A673 (cell line): ENCODE results near the gene MINK1. TPM values are rescaled to one million over a fixed set of nuclear protein-coding genes. Genes with fewer than 3 reads are reported as not detected.

Experiments used
- BruUV-seq: library from RNA; stranded (reverse); fragments of 400-500 nt; replicated peaks from 2 replicates; lab custom pipeline; 2021; lab: Mats Ljungman, UMichigan
- CTCF ChIA-PET: fragments of 300-600 bp; sonication (Branson Sonifier 250); formaldehyde crosslinking; loops from one replicate; lab custom pipeline; 2022; ENCODE audit warnings: antibody characterized with exemption; lab: Charles Lee
- POLR2A ChIA-PET: fragments of 300-600 bp; sonication (Branson Sonifier 250); formaldehyde crosslinking; loops from one replicate; lab custom pipeline; 2022; ENCODE audit warnings: antibody characterized with exemption; ENCODE audit not compliant: low non-redundant PET; lab: Charles Lee
- DNase-seq: peaks from one replicate; pipeline ENCODE4 v3.0.0-alpha.2; 2015; ENCODE audit warnings: low spot score
- H3K27ac ChIP-seq: fragments of 200-600 bp; sonication (generic); 2 replicates; pipeline ENCODE4 v1.5.1; 2016; ENCODE audit warnings: mixed run types, low read depth, mild to moderate bottlenecking, mixed read lengths, antibody characterized with exemption, low read length; ENCODE audit not compliant: poor library complexity, severe bottlenecking
- H3K27me3 ChIP-seq: fragments of 200-600 bp; sonication (generic); replicated peaks from 2 replicates; pipeline ENCODE4 v1.6.1; 2017; ENCODE audit warnings: mixed run types, low read depth, mild to moderate bottlenecking, mixed read lengths, antibody characterized with exemption, low read length; ENCODE audit not compliant: insufficient read depth, poor library complexity
- H3K36me3 ChIP-seq: fragments of 200-600 bp; sonication (generic); 2 replicates; pipeline ENCODE4 v1.6.1; 2016; ENCODE audit warnings: mixed run types, mild to moderate bottlenecking, mixed read lengths, antibody characterized with exemption, low read length; ENCODE audit not compliant: insufficient read depth, poor library complexity, severe bottlenecking
- H3K4me1 ChIP-seq: fragments of 200-600 bp; sonication (generic); 2 replicates; pipeline ENCODE4 v1.6.1; 2017; ENCODE audit warnings: mixed run types, mild to moderate bottlenecking, mixed read lengths, antibody characterized with exemption, low read length; ENCODE audit not compliant: insufficient read depth, poor library complexity, severe bottlenecking
- H3K4me3 ChIP-seq: fragments of 200-600 bp; sonication (generic); 2 replicates; pipeline ENCODE4 v1.5.1; 2016; ENCODE audit warnings: low read depth, mixed run types, mild to moderate bottlenecking, mixed read lengths, low read length; ENCODE audit not compliant: poor library complexity, severe bottlenecking
- H3K9me3 ChIP-seq: fragments of 200-600 bp; sonication (generic); 2 replicates; pipeline ENCODE4 v1.6.1; 2016; ENCODE audit warnings: mixed run types, low read depth, mild to moderate bottlenecking, mixed read lengths, antibody characterized with exemption, low read length; ENCODE audit not compliant: poor library complexity, severe bottlenecking
- EZH2 ChIP-seq: fragments of 200-600 bp; sonication (generic); IDR thresholded peaks from 2 replicates; pipeline ENCODE4 v1.6.1; 2017; ENCODE audit warnings: borderline replicate concordance, low read depth, mild to moderate bottlenecking, mixed read lengths, antibody characterized with exemption, low read length; ENCODE audit not compliant: poor library complexity, severe bottlenecking
- intact Hi-C: fragments of 100-400 bp; cut with micrococcal nuclease; formaldehyde crosslinking; loops from one replicate; pipeline ENCODE4 v1.10.0; 2022; ENCODE audit not compliant: unreplicated experiment
- total RNA-seq: library from RNA; stranded (reverse); gene quantifications from 2 replicates; pipeline ENCODE4 v1.2.3, GENCODE V29; 2021
- TF ChIP-seq, protein P1 (sequence below): fragments of 300-800, 200-600 bp; sonication (generic); conservative IDR thresholded peaks from 2 replicates; pipeline ENCODE4 v1.5.1; 2017; ENCODE audit warnings: low read depth, mild to moderate bottlenecking, antibody characterized with exemption, low read length, moderate library complexity, mixed read lengths

The MINK1 gene
- total RNA-seq, 1 experiment from 2014 or later, result 67.7 TPM

DNA sequence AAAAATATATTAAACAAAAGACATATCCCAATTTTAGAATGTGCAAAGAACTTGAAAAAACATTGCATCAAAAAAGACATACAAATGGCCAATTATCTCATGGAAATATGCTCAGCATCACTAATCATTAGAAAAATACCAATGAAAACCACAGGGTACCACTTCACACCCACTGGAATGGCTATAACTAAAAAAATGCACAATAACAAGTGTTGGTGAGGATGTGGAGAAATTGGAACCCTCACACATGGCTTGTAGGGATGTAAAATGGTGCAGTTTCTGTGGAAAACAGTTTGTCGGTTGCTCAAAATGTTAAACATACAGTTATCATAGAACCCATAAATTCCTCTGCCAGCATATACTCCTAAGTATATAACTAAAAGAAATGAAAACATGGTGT is 38.0 kb upstream of the MINK1 start:
- intact Hi-C loops, result no loop called here
- Histone ChIP-seq H3K4me3 (no peak overlapping the region), H3K36me3 (peaks cover 17% of the 10 kb centered on the region), H3K27ac (peak overlapping the region; percentile 86), H3K9me3 (no peaks in the 10 kb centered on the region), H3K27me3 (no peaks in the 10 kb centered on the region), H3K4me1 (peaks cover 8% of the 10 kb centered on the region)
- no TSS peak for BruUV-seq
- TF ChIP-seq EZH2, result no peak
- TF ChIP-seq, protein P1, sequence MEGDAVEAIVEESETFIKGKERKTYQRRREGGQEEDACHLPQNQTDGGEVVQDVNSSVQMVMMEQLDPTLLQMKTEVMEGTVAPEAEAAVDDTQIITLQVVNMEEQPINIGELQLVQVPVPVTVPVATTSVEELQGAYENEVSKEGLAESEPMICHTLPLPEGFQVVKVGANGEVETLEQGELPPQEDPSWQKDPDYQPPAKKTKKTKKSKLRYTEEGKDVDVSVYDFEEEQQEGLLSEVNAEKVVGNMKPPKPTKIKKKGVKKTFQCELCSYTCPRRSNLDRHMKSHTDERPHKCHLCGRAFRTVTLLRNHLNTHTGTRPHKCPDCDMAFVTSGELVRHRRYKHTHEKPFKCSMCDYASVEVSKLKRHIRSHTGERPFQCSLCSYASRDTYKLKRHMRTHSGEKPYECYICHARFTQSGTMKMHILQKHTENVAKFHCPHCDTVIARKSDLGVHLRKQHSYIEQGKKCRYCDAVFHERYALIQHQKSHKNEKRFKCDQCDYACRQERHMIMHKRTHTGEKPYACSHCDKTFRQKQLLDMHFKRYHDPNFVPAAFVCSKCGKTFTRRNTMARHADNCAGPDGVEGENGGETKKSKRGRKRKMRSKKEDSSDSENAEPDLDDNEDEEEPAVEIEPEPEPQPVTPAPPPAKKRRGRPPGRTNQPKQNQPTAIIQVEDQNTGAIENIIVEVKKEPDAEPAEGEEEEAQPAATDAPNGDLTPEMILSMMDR, result no peak
- DNase-seq, result no peak
- ChIA-PET CTCF (no interaction called here), POLR2A (no interaction called here)

DNA sequence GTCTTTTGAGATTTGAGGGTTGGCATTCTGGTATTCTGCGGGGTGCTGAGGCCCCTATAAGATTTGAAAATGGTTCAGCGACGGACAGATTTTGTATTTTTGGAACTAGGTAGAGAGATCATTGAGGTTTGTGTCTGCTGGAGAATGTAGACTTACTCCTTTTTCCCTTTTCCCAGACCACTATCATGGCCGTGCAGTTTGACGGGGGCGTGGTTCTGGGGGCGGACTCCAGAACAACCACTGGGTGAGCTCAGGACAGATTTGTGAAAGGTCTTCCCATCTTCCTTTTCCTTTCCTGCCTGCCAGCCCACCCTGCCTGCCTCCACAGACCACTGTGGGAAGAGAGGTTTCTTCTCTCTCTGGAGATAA is 36.6 kb upstream of the MINK1 start:
- peak overlapping the region; percentile 86 for H3K27ac ChIP-seq
- BruUV-seq, result no TSS peak

DNA sequence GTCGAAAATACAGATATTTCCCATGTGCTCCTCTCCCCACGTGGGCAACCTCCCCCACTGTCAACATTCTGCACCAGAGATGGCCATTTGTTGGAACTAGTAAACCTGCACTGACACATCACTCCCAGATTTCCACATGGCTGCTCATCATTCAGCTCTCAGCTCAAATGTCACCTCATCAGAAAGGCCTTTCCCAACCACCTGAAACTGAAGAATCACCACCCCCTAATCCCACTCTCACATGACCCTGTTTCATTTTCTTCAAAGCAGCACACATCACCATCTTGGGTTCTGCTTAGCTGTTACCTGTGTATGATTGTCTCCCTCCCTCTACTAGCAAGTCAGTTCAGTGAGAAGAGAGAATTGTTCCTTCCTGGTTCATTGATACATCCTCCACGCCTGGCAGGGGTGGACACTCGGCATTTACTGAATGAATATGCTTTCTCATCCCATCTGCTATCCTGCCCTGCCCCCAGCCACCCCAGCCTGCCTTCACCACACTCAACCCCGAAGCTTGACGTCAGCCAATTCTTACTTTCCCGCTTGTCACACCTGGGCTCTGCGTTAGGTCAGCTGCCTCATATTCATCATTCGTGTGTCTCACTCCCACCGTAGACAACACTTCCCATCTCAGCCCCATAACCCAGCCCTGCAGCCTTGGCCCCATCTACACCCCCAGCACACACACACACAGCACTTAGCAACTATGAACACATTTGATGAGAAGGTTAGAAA is 32.5 kb upstream of the MINK1 start:
- CTCF ChIA-PET, result no interaction called here
- no peaks in the 10 kb centered on the region for H3K27me3 ChIP-seq
- H3K9me3 ChIP-seq, result no peaks in the 10 kb centered on the region
- peaks cover 17% of the 10 kb centered on the region for H3K36me3 ChIP-seq
- intact Hi-C loops, result no loop called here
- no peak overlapping the region for H3K27ac ChIP-seq
- no peak for TF ChIP-seq EZH2
- TF ChIP-seq, protein P1, result no peak
- no peak overlapping the region for H3K4me3 ChIP-seq
- no TSS peak for BruUV-seq
- POLR2A ChIA-PET, result interaction anchor here (0.6 kb wide), 1 partner anchor 310 kb away, joined by 6 read pairs; no protein-coding TSS in a partner anchor
- no peak for DNase-seq
- peaks cover 8% of the 10 kb centered on the region for H3K4me1 ChIP-seq

More for the DNA sequence above, 36.6 kb upstream of the MINK1 start:
- Histone ChIP-seq H3K36me3 (peaks cover 17% of the 10 kb centered on the region), H3K9me3 (no peaks in the 10 kb centered on the region), H3K4me3 (peak overlapping the region; percentile 73), H3K4me1 (peaks cover 8% of the 10 kb centered on the region), H3K27me3 (no peaks in the 10 kb centered on the region)
- TF ChIP-seq, protein P1, result no peak
- DNase-seq, result peak; percentile 75
- intact Hi-C loops, result no loop called here
- ChIA-PET CTCF (no interaction called here), POLR2A (interaction anchor here (0.5 kb wide), 1 partner anchor 201 kb away, joined by 4 read pairs; the partner anchor contains the start of gene KIF1C)
